ENCODE results near the gene ARMC12.
"Not testable (repeated sequence)": the region's sequence is repeated elsewhere in the genome, so short reads cannot be mapped to it uniquely, and the experiment has no call there.

The ARMC12 gene

DNA sequence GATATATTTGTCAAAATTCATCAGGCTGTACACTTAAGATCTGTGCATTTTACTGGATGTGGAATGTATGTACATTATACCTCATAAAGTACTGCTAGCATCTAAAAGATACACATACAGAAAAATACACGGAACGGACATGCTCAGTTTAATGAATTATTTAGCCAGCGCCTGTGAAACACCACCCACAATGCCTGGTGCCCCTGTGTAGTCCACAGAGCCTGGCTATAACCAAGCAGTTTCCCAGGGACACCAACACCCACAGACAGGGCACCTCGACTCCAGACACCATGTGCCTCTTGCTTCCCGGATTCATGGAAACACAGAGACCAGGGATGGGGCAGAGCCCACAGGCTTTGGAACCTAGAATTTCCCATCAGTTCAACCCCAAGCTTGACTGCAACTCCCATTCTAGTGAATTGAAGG lies 17.4 kb upstream of the ARMC12 start:
- DNase-seq: no peak

GRCh38 chr6:35719830-35720733 lies 16.8 kb upstream of the ARMC12 start:
- peak; percentile 2 for DNase-seq

DNA sequence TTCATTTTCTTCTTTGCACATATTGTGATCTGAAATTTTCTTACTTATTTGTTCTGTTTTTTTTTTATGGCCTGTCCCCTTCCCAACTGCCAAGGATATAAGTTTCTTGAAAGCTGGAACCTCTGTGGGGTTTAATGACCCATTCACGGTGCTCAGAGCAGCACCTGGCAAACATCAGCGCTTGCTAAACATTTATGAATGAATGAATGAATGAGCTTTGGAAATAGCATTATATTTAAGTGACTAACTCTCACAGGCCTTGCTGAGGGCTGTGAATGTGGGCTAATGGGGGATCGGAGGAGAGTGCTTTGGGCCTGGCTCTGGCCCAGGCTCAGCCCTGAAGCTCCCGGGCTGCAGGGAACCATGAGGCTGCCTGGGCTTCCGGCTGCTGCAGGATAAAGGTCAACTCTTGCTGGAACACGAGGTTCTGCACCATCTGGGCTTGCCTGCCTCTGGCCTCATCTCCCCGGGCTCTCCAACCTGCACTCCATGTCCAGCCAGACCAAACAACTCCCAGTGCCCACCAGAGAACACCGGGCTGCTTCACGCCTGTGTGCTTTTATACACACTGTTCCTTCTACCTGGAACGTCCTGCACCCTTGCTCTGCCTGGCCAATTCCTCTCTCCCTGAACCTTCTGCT lies 14.6 kb upstream of the ARMC12 start:
- no peak for DNase-seq

GRCh38 chr6:35723587-35723986 lies 13.2 kb upstream of the ARMC12 start:
- DNase-seq: no peak

- DNase-seq: no peak
These were observed 12.8 kb upstream of the ARMC12 start for GRCh38 chr6:35724059-35724458.

- no peak for DNase-seq
These were observed 12.4 kb upstream of the ARMC12 start for GRCh38 chr6:35724471-35724870.

DNA sequence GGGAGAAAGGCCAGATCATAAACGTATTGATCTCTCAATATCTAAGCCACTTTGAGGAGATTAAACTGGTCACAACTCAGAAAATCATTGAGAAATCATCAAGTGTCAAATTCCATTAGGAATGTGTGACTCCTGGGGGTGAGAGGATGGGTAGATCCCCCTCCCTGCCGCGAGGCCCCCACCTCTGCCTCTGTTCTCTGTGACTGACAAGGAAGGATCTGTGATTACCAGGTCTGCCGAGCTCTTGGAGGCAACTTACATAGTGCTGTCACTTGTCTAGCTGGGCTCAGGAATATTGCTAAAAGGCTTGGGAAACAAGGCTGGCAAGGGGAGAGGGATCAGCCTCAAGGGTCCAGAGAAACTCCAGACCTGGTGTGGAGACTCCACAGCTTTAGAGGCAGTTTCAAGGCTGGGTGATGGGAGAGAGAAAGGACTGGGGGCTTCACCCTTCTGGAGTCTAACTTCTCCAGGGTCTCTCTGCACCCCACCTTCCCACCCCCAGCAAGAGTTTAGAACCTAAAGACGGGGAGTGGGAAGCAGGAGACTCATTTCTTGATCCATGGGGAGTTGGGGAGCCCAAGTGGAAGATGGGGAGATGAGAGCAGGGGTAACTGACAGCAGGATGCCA lies 11.6 kb upstream of the ARMC12 start:
- no peak for DNase-seq

- DNase-seq: no peak
These were observed 11.0 kb upstream of the ARMC12 start for GRCh38 chr6:35725721-35726438.

DNA sequence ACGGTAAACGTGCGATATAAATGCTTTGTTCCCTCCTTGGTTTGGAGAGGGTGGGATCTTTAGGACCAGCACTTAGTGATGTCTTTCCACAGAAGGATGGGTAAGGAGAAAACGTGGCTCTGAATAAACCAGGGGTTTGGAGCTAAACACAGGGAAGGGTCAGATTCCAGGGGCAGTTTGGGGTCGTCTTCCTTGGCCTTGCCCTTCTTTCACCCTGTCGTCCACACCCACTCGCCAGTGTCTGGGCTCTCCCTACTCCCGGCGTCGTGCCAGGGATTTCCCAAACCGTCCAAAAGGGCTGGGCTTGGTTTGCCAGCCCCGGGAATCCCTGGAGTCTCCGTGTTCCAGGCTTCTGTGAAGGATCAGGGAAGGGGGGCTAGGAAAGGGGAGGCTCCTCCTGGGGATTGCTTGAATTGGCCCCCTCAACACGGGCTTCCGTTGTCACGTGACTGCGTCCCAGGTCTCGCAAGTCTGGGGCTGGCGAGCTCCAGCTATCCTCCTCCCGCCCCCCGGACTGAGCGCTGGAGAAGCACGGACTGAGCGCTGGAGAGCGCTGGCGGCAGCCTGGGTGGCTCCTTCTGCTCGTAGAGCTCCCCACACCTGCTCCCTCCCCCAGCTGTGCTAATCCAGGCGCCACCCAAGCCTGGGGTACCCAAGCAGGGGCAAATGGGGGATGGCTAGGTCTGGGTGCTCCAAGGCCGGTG lies 9.4 kb upstream of the ARMC12 start:
- DNase-seq: peak; percentile 62

DNA sequence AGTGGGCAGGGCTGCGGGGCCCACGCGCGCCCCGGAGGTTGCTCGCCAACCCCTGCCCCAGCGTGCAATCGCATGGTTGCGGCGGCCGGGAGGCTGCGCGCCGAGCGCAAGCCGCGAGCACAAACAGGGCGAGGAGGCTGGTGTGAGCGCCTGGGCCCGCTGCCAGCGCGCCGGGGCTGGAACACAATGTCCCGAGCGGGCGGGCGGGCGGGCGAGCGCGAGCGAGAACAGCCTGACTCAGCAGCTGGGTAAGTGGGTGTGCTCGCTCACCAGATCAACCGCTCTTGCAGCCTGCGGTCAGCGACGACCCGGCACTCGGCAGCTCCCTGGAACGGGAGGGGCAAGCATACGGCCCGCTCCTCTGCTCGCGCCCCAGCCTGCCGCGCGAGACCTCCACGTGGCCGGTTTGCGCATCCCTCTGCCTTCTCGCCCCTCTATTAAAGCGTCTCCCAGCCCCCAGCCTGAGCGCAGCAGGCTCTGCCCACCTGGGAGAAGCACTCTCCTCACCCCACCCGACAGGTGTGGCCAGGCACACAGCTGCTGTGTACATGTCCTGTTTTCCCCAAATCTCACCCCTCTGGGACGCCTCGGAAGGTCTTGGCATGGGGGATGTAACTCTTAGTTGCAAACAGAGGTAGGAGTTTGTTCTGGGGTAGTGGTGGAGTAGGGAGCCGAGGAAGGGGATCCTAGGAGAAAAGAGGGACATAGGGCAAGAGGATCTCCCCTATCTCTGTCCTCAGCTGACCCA lies 8.7 kb upstream of the ARMC12 start:
- DNase-seq: peak; percentile 72

- DNase-seq: peak; percentile 19
These were observed 7.9 kb upstream of the ARMC12 start for GRCh38 chr6:35728683-35729678.

GRCh38 chr6:35729722-35730121 lies 7.1 kb upstream of the ARMC12 start:
- DNase-seq: no peak

- DNase-seq: no peak
These were observed 6.0 kb upstream of the ARMC12 start for GRCh38 chr6:35730745-35731413.

DNA sequence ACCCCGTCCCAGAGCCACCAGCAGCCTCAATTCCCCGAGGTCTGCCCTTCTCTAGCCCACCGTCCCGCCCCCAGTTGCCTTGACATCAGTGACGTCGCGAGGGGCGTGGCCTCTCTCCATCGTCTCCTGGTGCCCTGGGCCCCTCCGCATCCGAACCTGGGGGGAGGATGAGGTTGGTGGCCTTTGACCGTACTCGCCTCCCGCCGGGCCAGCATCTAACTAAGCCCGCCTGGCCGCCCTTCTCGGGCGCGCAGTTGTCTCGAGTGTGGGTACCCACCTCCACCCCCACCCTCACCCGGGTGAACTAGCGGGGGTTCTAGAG lies 5.5 kb upstream of the ARMC12 start:
- peak; percentile 79 for DNase-seq

DNA sequence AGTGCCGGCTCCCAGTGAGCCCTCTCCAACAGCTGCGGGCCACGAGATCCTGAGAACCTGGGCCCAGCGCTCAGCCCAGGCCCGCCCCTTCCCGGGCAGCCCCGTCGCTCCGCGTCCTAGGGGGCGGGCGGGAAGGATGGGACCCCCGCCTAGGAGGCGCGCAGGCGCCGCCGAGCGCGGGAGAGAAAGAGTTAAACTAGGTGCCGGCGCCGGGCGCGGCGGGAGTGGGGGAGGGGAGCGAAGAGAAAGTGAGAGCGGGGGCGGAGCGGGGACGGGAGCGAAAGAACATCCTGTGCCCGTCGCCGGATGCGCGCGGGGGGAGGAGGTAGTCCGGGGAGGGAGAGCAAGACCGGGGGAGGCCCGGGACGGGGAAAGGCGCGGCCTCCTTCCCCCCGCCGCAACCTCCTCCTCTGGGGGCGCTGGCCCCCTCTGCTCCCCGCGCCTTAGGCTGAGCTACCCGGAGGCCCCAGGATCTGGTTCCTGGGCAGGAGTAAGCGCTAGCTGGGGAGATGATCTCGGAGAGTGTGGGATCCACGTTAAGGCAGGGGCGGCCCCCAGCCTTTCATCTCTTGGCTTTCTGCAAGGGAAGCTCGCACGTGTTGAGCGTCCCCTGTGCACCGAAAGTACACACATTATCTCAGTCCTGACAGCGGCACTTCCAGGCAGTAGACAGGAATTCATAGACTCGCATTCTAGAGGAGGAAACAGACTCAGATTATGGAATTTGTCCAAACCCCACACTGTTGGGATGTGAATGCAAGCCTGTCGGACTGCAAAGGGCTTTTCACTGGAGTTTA lies 4.9 kb upstream of the ARMC12 start:
- peak; percentile 70 for DNase-seq

DNA sequence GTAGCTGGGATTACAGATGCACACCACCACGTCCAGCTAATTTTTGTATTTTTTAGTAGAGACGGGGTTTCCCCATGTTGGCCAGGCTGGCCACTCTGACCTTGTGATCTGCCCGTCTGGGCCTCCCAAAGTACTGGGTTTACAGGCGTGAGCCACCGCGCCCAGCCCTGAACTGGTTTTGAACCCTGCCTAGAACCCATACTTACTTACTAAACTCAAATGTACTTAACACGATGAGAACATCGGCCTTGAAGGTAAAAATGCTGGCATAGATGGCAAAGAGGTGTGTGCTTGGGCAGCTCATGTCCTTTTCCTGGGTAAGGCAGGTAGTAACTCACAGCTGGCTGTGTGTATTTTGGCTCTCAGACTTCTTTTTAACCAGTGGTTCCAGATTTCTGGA lies 3.2 kb upstream of the ARMC12 start:
- peak; percentile 5 for DNase-seq

GRCh38 chr6:35734319-35734718 lies 2.5 kb upstream of the ARMC12 start:
- DNase-seq: not testable (repeated sequence)

- DNase-seq: no peak
These were observed 1.4 kb upstream of the ARMC12 start for GRCh38 chr6:35735452-35735851.

DNA sequence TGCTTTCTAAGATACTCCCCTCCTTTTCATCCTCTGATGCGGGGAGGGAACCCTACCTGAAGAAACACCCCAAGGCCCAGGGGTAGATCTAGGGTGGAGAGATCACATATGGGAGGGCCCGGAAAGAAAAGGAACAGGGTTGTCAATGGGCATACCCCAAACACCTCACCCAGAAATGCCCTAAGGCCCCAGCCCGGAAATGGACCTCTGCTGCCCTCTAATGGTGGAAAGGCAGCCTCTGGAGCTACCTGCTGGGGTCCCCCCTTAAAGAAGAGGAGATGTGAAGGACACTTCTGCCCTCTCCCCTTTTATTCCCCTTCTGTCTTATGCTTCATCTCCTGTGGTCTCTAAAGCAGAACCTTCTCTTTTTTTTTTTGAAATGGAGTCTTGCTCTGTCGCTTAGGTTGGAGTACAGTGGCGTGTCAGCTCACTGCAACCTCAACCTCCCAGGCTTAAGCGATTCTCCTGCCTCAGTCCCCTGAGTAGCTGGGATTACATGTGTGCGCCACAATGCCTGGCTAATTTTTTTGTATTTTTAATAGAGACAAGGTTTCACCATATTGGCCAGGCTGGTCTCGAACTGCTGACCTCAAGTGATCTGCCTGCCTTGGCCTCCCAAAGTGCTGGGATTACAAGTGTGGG lies 458 bp upstream of the ARMC12 start:
- peak; percentile 67 for DNase-seq
